Measurements from ENCODE around the gene CYTIP. TPM values are rescaled to one million over a fixed set of nuclear protein-coding genes. Genes with fewer than 3 reads are reported as not detected.

The CYTIP gene
- total and polyA plus RNA-seq, 9 of the 15 experiments (the other 6 are each of a cell fraction or from before 2014, with no cell fraction given): 0.03 to 0.35 (median 0.26) TPM; not detected in 1

DNA sequence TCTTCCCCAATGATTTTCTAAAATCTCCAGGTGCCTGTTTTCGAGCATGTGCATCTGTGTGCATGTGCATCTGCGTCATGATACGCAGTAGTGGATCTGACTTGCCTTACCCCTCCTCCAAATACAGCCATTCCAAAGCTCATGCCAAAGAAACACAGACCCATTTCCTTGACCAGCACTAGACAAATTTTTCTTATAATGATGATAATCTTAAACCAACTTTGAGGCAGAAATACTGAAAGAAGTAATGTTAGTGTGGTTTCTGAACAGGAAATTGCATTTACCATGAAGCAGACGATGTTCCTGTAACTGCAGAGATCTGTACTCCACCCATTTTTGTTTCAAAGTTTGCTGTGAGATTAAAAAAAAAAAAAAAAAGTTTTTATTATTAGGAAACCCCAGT lies 25.6 kb downstream of the CYTIP start:
- Histone ChIP-seq H3K9me3 (replicated peaks; ENCODE audit: control insufficient read depth, insufficient read depth, low read depth, low read length) (no peaks in the 10 kb centered on the region), H3K36me3 (ENCODE audit: control insufficient read depth, insufficient read depth, low read length) (no peaks in the 10 kb centered on the region), H3K4me2 (ENCODE audit: insufficient read depth, low read length) (no peak overlapping the region), H3K9me1 (ENCODE audit: control insufficient read depth, insufficient read depth, low read length) (no peaks in the 10 kb centered on the region), H3K4me3 (no peak overlapping the region), H2AFZ (ENCODE audit: low read depth, low read length) (no peak overlapping the region), H3K79me2 (ENCODE audit: control insufficient read depth, insufficient read depth, low read length) (no peaks in the 10 kb centered on the region), H3K27me3 (ENCODE audit: control insufficient read depth in 2 of 2, insufficient read depth in 2 of 2, low read length in 2 of 2) (peaks cover 4 to 5% of the 10 kb centered on the region in 2 experiments; a peak in 1 of 5 replicates), H3K27ac (ENCODE audit: extremely low read depth, low read depth, low read length) (no peak overlapping the region), H3K9ac (ENCODE audit: insufficient read depth in 1 of 2, low read depth in 2 of 2, low read length in 2 of 2) (no peak overlapping the region), H4K20me1 (replicated peaks; ENCODE audit: control insufficient read depth, insufficient read depth, low read length) (no peaks in the 10 kb centered on the region), H3K4me1 (replicated peaks in 1 of 2; ENCODE audit: control insufficient read depth in 2 of 2, insufficient read depth in 2 of 2, low read length in 2 of 2) (no peaks in the 10 kb centered on the region)
- in situ Hi-C loops (cut with MboI): no loop called here
- 1% methylated on average over 4 of the region's 4 CpGs for WGBS (ENCODE audit: insufficient coverage, low coverage, missing lambda C conversion rate)
- ChIA-PET CTCF (ENCODE audit: low intra/inter-chr PET ratio) (no interaction called here), POLR2A (no interaction called here)
- TF ChIP-seq, protein P1, sequence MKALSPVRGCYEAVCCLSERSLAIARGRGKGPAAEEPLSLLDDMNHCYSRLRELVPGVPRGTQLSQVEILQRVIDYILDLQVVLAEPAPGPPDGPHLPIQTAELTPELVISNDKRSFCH (CRISPR knock-in tag; IDR thresholded peaks at IDR 0.05): no peak
- TF ChIP-seq, protein P1 (tag; IDR thresholded peaks at IDR 0.05): no peak
- TF ChIP-seq SMAD2 (IDR thresholded peaks at IDR 0.05; ENCODE audit: low read depth, low read length) (no peak), MAFK (IDR thresholded peaks at IDR 0.05; ENCODE audit: low read length) (no peak), KDM5B (IDR thresholded peaks at IDR 0.05; ENCODE audit: insufficient replicate concordance, low read depth, low read length) (no peak), ZNF584 (CRISPR knock-in tag; IDR thresholded peaks at IDR 0.05; ENCODE audit: low read depth) (no peak), ZNF583 (CRISPR knock-in tag; IDR thresholded peaks at IDR 0.05) (no peak), CBX3 (IDR thresholded peaks at IDR 0.05; ENCODE audit: borderline replicate concordance in 1 of 2, low read length in 2 of 2) (no peak), POLR2B (IDR thresholded peaks at IDR 0.05; ENCODE audit: low read depth, partially characterized antibody) (no peak), GTF2A2 (tag; IDR thresholded peaks at IDR 0.05) (no peak), RB1 (IDR thresholded peaks at IDR 0.05; ENCODE audit: low read depth) (no peak), NR2C2 (CRISPR knock-in tag; IDR thresholded peaks at IDR 0.05) (no peak), NR2C2 (tag; IDR thresholded peaks at IDR 0.05) (no peak), GABPA (tag; conservative IDR thresholded peaks at IDR 0.05; ENCODE audit: low read depth) (no peak), CBFA2T2 (conservative IDR thresholded peaks at IDR 0.05) (no peak), NBN (IDR thresholded peaks at IDR 0.05; ENCODE audit: low read depth) (no peak), NFRKB (IDR thresholded peaks at IDR 0.05; ENCODE audit: low read depth) (no peak)
- TF ChIP-seq, protein P2, sequence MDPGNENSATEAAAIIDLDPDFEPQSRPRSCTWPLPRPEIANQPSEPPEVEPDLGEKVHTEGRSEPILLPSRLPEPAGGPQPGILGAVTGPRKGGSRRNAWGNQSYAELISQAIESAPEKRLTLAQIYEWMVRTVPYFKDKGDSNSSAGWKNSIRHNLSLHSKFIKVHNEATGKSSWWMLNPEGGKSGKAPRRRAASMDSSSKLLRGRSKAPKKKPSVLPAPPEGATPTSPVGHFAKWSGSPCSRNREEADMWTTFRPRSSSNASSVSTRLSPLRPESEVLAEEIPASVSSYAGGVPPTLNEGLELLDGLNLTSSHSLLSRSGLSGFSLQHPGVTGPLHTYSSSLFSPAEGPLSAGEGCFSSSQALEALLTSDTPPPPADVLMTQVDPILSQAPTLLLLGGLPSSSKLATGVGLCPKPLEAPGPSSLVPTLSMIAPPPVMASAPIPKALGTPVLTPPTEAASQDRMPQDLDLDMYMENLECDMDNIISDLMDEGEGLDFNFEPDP (CRISPR knock-in tag; IDR thresholded peaks at IDR 0.05): no peak
- TF ChIP-seq, protein P3, sequence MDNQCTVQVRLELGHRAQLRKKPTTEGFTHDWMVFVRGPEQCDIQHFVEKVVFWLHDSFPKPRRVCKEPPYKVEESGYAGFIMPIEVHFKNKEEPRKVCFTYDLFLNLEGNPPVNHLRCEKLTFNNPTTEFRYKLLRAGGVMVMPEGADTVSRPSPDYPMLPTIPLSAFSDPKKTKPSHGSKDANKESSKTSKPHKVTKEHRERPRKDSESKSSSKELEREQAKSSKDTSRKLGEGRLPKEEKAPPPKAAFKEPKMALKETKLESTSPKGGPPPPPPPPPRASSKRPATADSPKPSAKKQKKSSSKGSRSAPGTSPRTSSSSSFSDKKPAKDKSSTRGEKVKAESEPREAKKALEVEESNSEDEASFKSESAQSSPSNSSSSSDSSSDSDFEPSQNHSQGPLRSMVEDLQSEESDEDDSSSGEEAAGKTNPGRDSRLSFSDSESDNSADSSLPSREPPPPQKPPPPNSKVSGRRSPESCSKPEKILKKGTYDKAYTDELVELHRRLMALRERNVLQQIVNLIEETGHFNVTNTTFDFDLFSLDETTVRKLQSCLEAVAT (IDR thresholded peaks at IDR 0.05): no peak
- intact Hi-C loops (cut with micrococcal nuclease): no loop called here
- FAIRE-seq (no peak), DNase-seq (ENCODE audit: extremely low read depth in 1 of 4, low spot score in 3 of 4) (no peak), ATAC-seq (no peak)
- BruUV-seq (replicated peaks): no TSS peak
